Measurements from ENCODE around the gene MAP3K20.
"Not testable (repeated sequence)": the region's sequence is repeated elsewhere in the genome, so short reads cannot be mapped to it uniquely, and the experiment has no call there.

MAP3K20 gene

GRCh38 chr2:173262356-173262755 is 186.7 kb downstream of the MAP3K20 start:
- not testable (repeated sequence) for H3K27ac ChIP-seq (ENCODE audit: low read depth, low read length); H3K27me3 ChIP-seq (ENCODE audit: control insufficient read depth, insufficient read depth, low read length); H3K9me3 ChIP-seq (ENCODE audit: control insufficient read depth, insufficient read depth, low read depth, low read length); H3K36me3 ChIP-seq (ENCODE audit: control insufficient read depth, insufficient read depth, low read length); H3K9ac ChIP-seq (ENCODE audit: low read length); H3K4me3 ChIP-seq (ENCODE audit: low read depth, low read length)
- peaks cover 18% of the 10 kb centered on the region for H3K4me1 ChIP-seq (ENCODE audit: control insufficient read depth, insufficient read depth, low read length)

GRCh38 chr2:173264151-173264550 is 188.5 kb downstream of the MAP3K20 start:
- Histone ChIP-seq H3K4me3 (ENCODE audit: low read depth, low read length) (no peak overlapping the region), H3K36me3 (ENCODE audit: control insufficient read depth, insufficient read depth, low read length) (no peaks in the 10 kb centered on the region), H3K9me3 (ENCODE audit: control insufficient read depth, insufficient read depth, low read depth, low read length) (no peaks in the 10 kb centered on the region), H3K27me3 (ENCODE audit: control insufficient read depth, insufficient read depth, low read length) (no peaks in the 10 kb centered on the region), H3K27ac (ENCODE audit: low read depth, low read length) (no peak overlapping the region), H3K4me1 (ENCODE audit: control insufficient read depth, insufficient read depth, low read length) (peaks cover 24% of the 10 kb centered on the region), H3K9ac (ENCODE audit: low read length) (no peak overlapping the region)

- Histone ChIP-seq H3K4me3 (ENCODE audit: low read depth, low read length) (no peak overlapping the region), H3K36me3 (ENCODE audit: control insufficient read depth, insufficient read depth, low read length) (no peaks in the 10 kb centered on the region), H3K9ac (ENCODE audit: low read length) (no peak overlapping the region), H3K4me1 (ENCODE audit: control insufficient read depth, insufficient read depth, low read length) (peaks cover 22% of the 10 kb centered on the region), H3K9me3 (ENCODE audit: control insufficient read depth, insufficient read depth, low read depth, low read length) (no peaks in the 10 kb centered on the region), H3K27ac (ENCODE audit: low read depth, low read length) (no peak overlapping the region), H3K27me3 (ENCODE audit: control insufficient read depth, insufficient read depth, low read length) (no peaks in the 10 kb centered on the region)
These were observed 189.1 kb downstream of the MAP3K20 start for GRCh38 chr2:173264603-173265366.

GRCh38 chr2:173271135-173271534 is 195.5 kb downstream of the MAP3K20 start:
- Histone ChIP-seq H3K9ac (ENCODE audit: low read length) (no peak overlapping the region), H3K36me3 (ENCODE audit: control insufficient read depth, insufficient read depth, low read length) (no peaks in the 10 kb centered on the region), H3K9me3 (ENCODE audit: control insufficient read depth, insufficient read depth, low read depth, low read length) (peaks cover 6% of the 10 kb centered on the region), H3K4me3 (ENCODE audit: low read depth, low read length) (no peak overlapping the region), H3K27me3 (ENCODE audit: control insufficient read depth, insufficient read depth, low read length) (no peaks in the 10 kb centered on the region), H3K4me1 (ENCODE audit: control insufficient read depth, insufficient read depth, low read length) (peaks cover 8% of the 10 kb centered on the region), H3K27ac (ENCODE audit: low read depth, low read length) (no peak overlapping the region)

GRCh38 chr2:173271825-173272224 is 196.2 kb downstream of the MAP3K20 start:
- H3K36me3 ChIP-seq (ENCODE audit: control insufficient read depth, insufficient read depth, low read length): no peaks in the 10 kb centered on the region
- H3K9ac ChIP-seq (ENCODE audit: low read length): no peak overlapping the region
- H3K4me1 ChIP-seq (ENCODE audit: control insufficient read depth, insufficient read depth, low read length): peaks cover 8% of the 10 kb centered on the region
- no peaks in the 10 kb centered on the region for H3K27me3 ChIP-seq (ENCODE audit: control insufficient read depth, insufficient read depth, low read length)
- H3K27ac ChIP-seq (ENCODE audit: low read depth, low read length): no peak overlapping the region
- peaks cover 6% of the 10 kb centered on the region for H3K9me3 ChIP-seq (ENCODE audit: control insufficient read depth, insufficient read depth, low read depth, low read length)
- no peak overlapping the region for H3K4me3 ChIP-seq (ENCODE audit: low read depth, low read length)

- Histone ChIP-seq H3K27me3 (ENCODE audit: control insufficient read depth, insufficient read depth, low read length) (no peaks in the 10 kb centered on the region), H3K36me3 (ENCODE audit: control insufficient read depth, insufficient read depth, low read length) (no peaks in the 10 kb centered on the region), H3K4me1 (ENCODE audit: control insufficient read depth, insufficient read depth, low read length) (peaks cover 4% of the 10 kb centered on the region), H3K4me3 (ENCODE audit: low read depth, low read length) (no peak overlapping the region), H3K9me3 (ENCODE audit: control insufficient read depth, insufficient read depth, low read depth, low read length) (peaks cover 6% of the 10 kb centered on the region), H3K9ac (ENCODE audit: low read length) (no peak overlapping the region), H3K27ac (ENCODE audit: low read depth, low read length) (no peak overlapping the region)
These were observed 197.2 kb downstream of the MAP3K20 start for GRCh38 chr2:173272849-173273248.

- Histone ChIP-seq H3K27me3 (ENCODE audit: control insufficient read depth, insufficient read depth, low read length) (no peaks in the 10 kb centered on the region), H3K27ac (ENCODE audit: low read depth, low read length) (no peak overlapping the region), H3K4me3 (ENCODE audit: low read depth, low read length) (no peak overlapping the region), H3K4me1 (ENCODE audit: control insufficient read depth, insufficient read depth, low read length) (no peaks in the 10 kb centered on the region), H3K9me3 (ENCODE audit: control insufficient read depth, insufficient read depth, low read depth, low read length) (peaks cover 18% of the 10 kb centered on the region), H3K36me3 (ENCODE audit: control insufficient read depth, insufficient read depth, low read length) (no peaks in the 10 kb centered on the region), H3K9ac (ENCODE audit: low read length) (no peak overlapping the region)
These were observed 203.3 kb downstream of the MAP3K20 start for GRCh38 chr2:173278794-173279526.

GRCh38 chr2:173279527-173279868 is 203.9 kb downstream of the MAP3K20 start:
- H3K9ac ChIP-seq (ENCODE audit: low read length): no peak overlapping the region
- H3K4me1 ChIP-seq (ENCODE audit: control insufficient read depth, insufficient read depth, low read length): no peaks in the 10 kb centered on the region
- no peaks in the 10 kb centered on the region for H3K36me3 ChIP-seq (ENCODE audit: control insufficient read depth, insufficient read depth, low read length)
- H3K27ac ChIP-seq (ENCODE audit: low read depth, low read length): no peak overlapping the region
- no peak overlapping the region for H3K4me3 ChIP-seq (ENCODE audit: low read depth, low read length)
- peaks cover 13% of the 10 kb centered on the region for H3K9me3 ChIP-seq (ENCODE audit: control insufficient read depth, insufficient read depth, low read depth, low read length)
- no peaks in the 10 kb centered on the region for H3K27me3 ChIP-seq (ENCODE audit: control insufficient read depth, insufficient read depth, low read length)

- H3K4me3 ChIP-seq (ENCODE audit: low read depth, low read length): no peak overlapping the region
- H3K9ac ChIP-seq (ENCODE audit: low read length): no peak overlapping the region
- no peak overlapping the region for H3K27ac ChIP-seq (ENCODE audit: low read depth, low read length)
- H3K9me3 ChIP-seq (ENCODE audit: control insufficient read depth, insufficient read depth, low read depth, low read length): peaks cover 12% of the 10 kb centered on the region
- H3K27me3 ChIP-seq (ENCODE audit: control insufficient read depth, insufficient read depth, low read length): no peaks in the 10 kb centered on the region
- H3K4me1 ChIP-seq (ENCODE audit: control insufficient read depth, insufficient read depth, low read length): no peaks in the 10 kb centered on the region
- H3K36me3 ChIP-seq (ENCODE audit: control insufficient read depth, insufficient read depth, low read length): no peaks in the 10 kb centered on the region
These were observed 205.2 kb downstream of the MAP3K20 start for GRCh38 chr2:173280853-173281252.

- H3K4me3 ChIP-seq (ENCODE audit: low read depth, low read length); H3K4me1 ChIP-seq (ENCODE audit: control insufficient read depth, insufficient read depth, low read length); H3K9ac ChIP-seq (ENCODE audit: low read length); H3K27ac ChIP-seq (ENCODE audit: low read depth, low read length); H3K27me3 ChIP-seq (ENCODE audit: control insufficient read depth, insufficient read depth, low read length); H3K36me3 ChIP-seq (ENCODE audit: control insufficient read depth, insufficient read depth, low read length): not testable (repeated sequence)
- peaks cover 12% of the 10 kb centered on the region for H3K9me3 ChIP-seq (ENCODE audit: control insufficient read depth, insufficient read depth, low read depth, low read length)
These were observed 206.3 kb downstream of the MAP3K20 start for GRCh38 chr2:173281898-173282297.

- no peak overlapping the region for H3K4me3 ChIP-seq (ENCODE audit: low read depth, low read length)
- H3K9me3 ChIP-seq (ENCODE audit: control insufficient read depth, insufficient read depth, low read depth, low read length): peaks cover 12% of the 10 kb centered on the region
- H3K27ac ChIP-seq (ENCODE audit: low read depth, low read length): no peak overlapping the region
- no peaks in the 10 kb centered on the region for H3K27me3 ChIP-seq (ENCODE audit: control insufficient read depth, insufficient read depth, low read length)
- H3K9ac ChIP-seq (ENCODE audit: low read length): no peak overlapping the region
- no peaks in the 10 kb centered on the region for H3K4me1 ChIP-seq (ENCODE audit: control insufficient read depth, insufficient read depth, low read length)
- H3K36me3 ChIP-seq (ENCODE audit: control insufficient read depth, insufficient read depth, low read length): no peaks in the 10 kb centered on the region
These were observed 207.3 kb downstream of the MAP3K20 start for GRCh38 chr2:173282795-173283545.
